HG02798 (cell line): ENCODE data around the gene L3HYPDH.
"Not testable (repeated sequence)": the region's sequence is repeated elsewhere in the genome, so short reads cannot be mapped to it uniquely, and the experiment has no call there.

Experiments
- ATAC-seq: cut with Tn5 transposase; IDR thresholded peaks from one replicate; pipeline ENCODE4 v1.9.1; 2021; ENCODE audit warnings: mild to moderate bottlenecking; ENCODE audit not compliant: unreplicated experiment, poor library complexity

L3HYPDH gene

GRCh38 chr14:59480166-59480565, 4.0 kb downstream of the L3HYPDH start:
- ATAC-seq = no peak

GRCh38 chr14:59478540-59478939, 5.7 kb downstream of the L3HYPDH start:
- ATAC-seq = no peak

GRCh38 chr14:59475709-59476108, 8.5 kb downstream of the L3HYPDH start:
- ATAC-seq = no peak

- ATAC-seq = no peak
These were observed 10.0 kb downstream of the L3HYPDH start for GRCh38 chr14:59474172-59474571.

- peak; percentile 50 for ATAC-seq
These were observed 18.7 kb downstream of the L3HYPDH start, which contains the start of gene GPR135 for GRCh38 chr14:59465316-59466135. Gene GPR135, minus strand, starts transcription at chr14:59465380. Its CDS starts 154 bp downstream, at chr14:59465226.

- peak; percentile 73 for ATAC-seq
These were observed 19.5 kb downstream of the L3HYPDH start for GRCh38 chr14:59464486-59465315.

GRCh38 chr14:59463787-59464485, 20.3 kb downstream of the L3HYPDH start:
- ATAC-seq = peak; percentile 37

- ATAC-seq = no peak
These were observed 22.3 kb downstream of the L3HYPDH start for GRCh38 chr14:59461891-59462290.

- ATAC-seq = no peak
These were observed 23.8 kb downstream of the L3HYPDH start for GRCh38 chr14:59460378-59460777.

GRCh38 chr14:59458486-59458885, 25.7 kb downstream of the L3HYPDH start:
- ATAC-seq = no peak

GRCh38 chr14:59455411-59455810, 28.8 kb downstream of the L3HYPDH start:
- ATAC-seq = no peak

- no peak for ATAC-seq
These were observed 30.1 kb downstream of the L3HYPDH start for GRCh38 chr14:59454139-59454538.

GRCh38 chr14:59451849-59452248, 32.4 kb downstream of the L3HYPDH start:
- ATAC-seq = no peak

GRCh38 chr14:59450716-59451115, 33.5 kb downstream of the L3HYPDH start:
- no peak for ATAC-seq

- not testable (repeated sequence) for ATAC-seq
These were observed 35.5 kb downstream of the L3HYPDH start for GRCh38 chr14:59448673-59449072.

- no peak for ATAC-seq
These were observed 44.8 kb downstream of the L3HYPDH start for GRCh38 chr14:59439256-59439965.

GRCh38 chr14:59438195-59438647, 46.0 kb downstream of the L3HYPDH start:
- ATAC-seq = no peak

- ATAC-seq = no peak
These were observed 48.2 kb downstream of the L3HYPDH start for GRCh38 chr14:59435987-59436386.

- no peak for ATAC-seq
These were observed 49.1 kb downstream of the L3HYPDH start for GRCh38 chr14:59435101-59435500.

GRCh38 chr14:59429790-59430189, 54.4 kb downstream of the L3HYPDH start:
- no peak for ATAC-seq
